Neural progenitor cell (in vitro differentiated cells): ENCODE results near the gene TTC24. TPM values are rescaled to one million over a fixed set of nuclear protein-coding genes. Genes with fewer than 3 reads are reported as not detected.

Source experiments
- DNase-seq: peaks from one replicate; pipeline ENCODE4 v3.0.0-alpha.2; 2016; ENCODE audit warnings: low spot score
- H2AFZ ChIP-seq: fragments of 200-600 bp; sonication (generic); replicated peaks from 2 replicates; pipeline ENCODE4 v1.6.1; 2016; ENCODE audit warnings: antibody characterized with exemption
- H3F3A ChIP-seq: fragments of 200-600 bp; sonication (generic); 2 replicates; pipeline ENCODE4 v1.6.1; 2016; ENCODE audit warnings: antibody characterized with exemption, low read depth
- H3K27ac ChIP-seq: fragments of 200-600 bp; sonication (generic); 2 replicates; pipeline ENCODE4 v1.5.1; 2016; ENCODE audit warnings: mild to moderate bottlenecking
- H3K27me3 ChIP-seq: fragments of 200-600 bp; sonication (generic); 2 replicates; pipeline ENCODE4 v1.6.1; 2016; ENCODE audit warnings: mild to moderate bottlenecking, moderate library complexity
- H3K36me3 ChIP-seq: fragments of 200-600 bp; sonication (generic); 2 replicates; pipeline ENCODE4 v1.5.1; 2016
- H3K4me1 ChIP-seq: fragments of 200-600 bp; sonication (generic); 2 replicates; pipeline ENCODE4 v1.6.1; 2016; ENCODE audit warnings: mixed run types
- H3K4me2 ChIP-seq: fragments of 200-600 bp; sonication (generic); 2 replicates; pipeline ENCODE4 v1.6.1; 2016
- H3K4me3 ChIP-seq: fragments of 200-600 bp; sonication (generic); 2 replicates; pipeline ENCODE4 v1.5.1; 2016
- H3K79me2 ChIP-seq: fragments of 200-600 bp; sonication (generic); 2 replicates; pipeline ENCODE4 v1.6.1; 2016; ENCODE audit warnings: low read depth
- H3K9ac ChIP-seq: fragments of 200-600 bp; sonication (generic); 2 replicates; pipeline ENCODE4 v1.6.1; 2016
- H3K9me3 ChIP-seq: fragments of 200-600 bp; sonication (generic); 2 replicates; pipeline ENCODE4 v1.5.1; 2016; ENCODE audit warnings: low read depth
- H4K20me1 ChIP-seq: fragments of 200-600 bp; sonication (generic); 2 replicates; pipeline ENCODE4 v1.6.1; 2016; ENCODE audit warnings: low read depth
- H3K27ac Mint-ChIP-seq: 3 replicates; pipeline ENCODE4 v1.8.0; 2021; ENCODE audit warnings: mixed read lengths
- H3K27me3 Mint-ChIP-seq: 2 replicates; pipeline ENCODE4 v1.8.0; 2022; ENCODE audit warnings: low read depth, mild to moderate bottlenecking, inconsistent platforms, moderate library complexity, mixed read lengths; ENCODE audit not compliant: insufficient read depth
- H3K36me3 Mint-ChIP-seq: 3 replicates; pipeline ENCODE4 v1.8.0; 2021; ENCODE audit warnings: mixed read lengths
- H3K4me1 Mint-ChIP-seq: 3 replicates; pipeline ENCODE4 v1.8.0; 2021; ENCODE audit warnings: mixed read lengths
- H3K4me3 Mint-ChIP-seq: 3 replicates; pipeline ENCODE4 v1.8.0; 2021; ENCODE audit warnings: mild to moderate bottlenecking, moderate library complexity, mixed read lengths
- H3K9me3 Mint-ChIP-seq: 3 replicates; pipeline ENCODE4 v1.8.0; 2020; ENCODE audit warnings: mixed read lengths
- CTCF ChIP-seq: fragments of 200-600 bp; sonication (generic); IDR thresholded peaks from 2 replicates; pipeline ENCODE4 v1.5.1; 2017; ENCODE audit warnings: antibody characterized with exemption, mild to moderate bottlenecking
- EZH2 ChIP-seq: fragments of 200-600 bp; sonication (generic); IDR thresholded peaks from 2 replicates; pipeline ENCODE4 v1.6.1; 2017; ENCODE audit warnings: antibody characterized with exemption, mild to moderate bottlenecking, moderate library complexity
- EZH2phosphoT487 ChIP-seq: fragments of 200-600 bp; sonication (generic); IDR thresholded peaks from 2 replicates; pipeline ENCODE4 v1.6.1; 2017; ENCODE audit warnings: antibody characterized with exemption
- total RNA-seq: library from RNA; depleted of rRNA; stranded (reverse); fragments of >200 nt; gene quantifications from 2 replicates; pipeline ENCODE4 v1.2.3, GENCODE V29; 2015; ENCODE audit warnings: low replicate concordance

TTC24 gene
- total RNA-seq, 1 donor from 2014 or later: not detected

GRCh38 chr1:156591432-156592157, 12.1 kb downstream of the TTC24 start, which contains the start of gene NAXE:
NAXE (plus strand) TSS chr1:156591776; CDS start chr1:156591805, 29 bp downstream.
- no peak within 1 kb of the TSS for H3K27ac ChIP-seq
- peaks cover 28% of the 10 kb centered on the region for H3K4me1 Mint-ChIP-seq
- H3K9me3 ChIP-seq: no peaks in the 10 kb centered on the region

GRCh38 chr1:156592158-156592909, 12.8 kb downstream of the TTC24 start:
- no peak for DNase-seq
- H3K36me3 Mint-ChIP-seq: peaks cover 13% of the 10 kb centered on the region

More at GRCh38 chr1:156591432-156592157, 12.1 kb downstream of the TTC24 start, which contains the start of gene NAXE:
- peak within 1 kb of the TSS; percentile 82 for H3K4me3 ChIP-seq
- Mint-ChIP-seq H3K36me3 (peaks cover 7% of the 10 kb centered on the region), H3K27me3 (peaks cover 7% of the 10 kb centered on the region), H3K4me3 (peak within 1 kb of the TSS; percentile 89), H3K9me3 (no peaks in the 10 kb centered on the region), H3K27ac (peak within 1 kb of the TSS; percentile 93)
- H3K36me3 ChIP-seq: no peaks in the 10 kb centered on the region
- H3K27me3 ChIP-seq: no peaks in the 10 kb centered on the region
- H3K4me2 ChIP-seq: peak within 1 kb of the TSS; percentile 95
- H2AFZ ChIP-seq: peak within 1 kb of the TSS; percentile 88
- H3K4me1 ChIP-seq: peaks cover 5% of the 10 kb centered on the region
- TF ChIP-seq CTCF: no peak
- TF ChIP-seq EZH2: no peak
- TF ChIP-seq EZH2phosphoT487: no peak
- peak; percentile 93 for DNase-seq
- H3F3A ChIP-seq: peaks cover 39% of the 10 kb centered on the region
- no peaks in the 10 kb centered on the region for H4K20me1 ChIP-seq
- H3K79me2 ChIP-seq: peaks cover 5% of the 10 kb centered on the region
- peak within 1 kb of the TSS; percentile 45 for H3K9ac ChIP-seq

More at GRCh38 chr1:156592158-156592909, 12.8 kb downstream of the TTC24 start:
- peaks cover 5% of the 10 kb centered on the region for H3K79me2 ChIP-seq
- H3K4me3 Mint-ChIP-seq: peak overlapping the region; percentile 85
- peak overlapping the region; percentile 61 for H2AFZ ChIP-seq
- H3K36me3 ChIP-seq: no peaks in the 10 kb centered on the region
- TF ChIP-seq EZH2phosphoT487 (no peak), EZH2 (no peak), CTCF (no peak)
- peaks cover 39% of the 10 kb centered on the region for H3F3A ChIP-seq
- peaks cover 5% of the 10 kb centered on the region for H3K27me3 Mint-ChIP-seq
- peak overlapping the region; percentile 95 for H3K4me2 ChIP-seq
- no peaks in the 10 kb centered on the region for H3K9me3 Mint-ChIP-seq
- peak overlapping the region; percentile 44 for H3K9ac ChIP-seq
- H3K4me1 Mint-ChIP-seq: peaks cover 28% of the 10 kb centered on the region
- no peaks in the 10 kb centered on the region for H4K20me1 ChIP-seq
- H3K27ac Mint-ChIP-seq: no peak overlapping the region
- H3K4me1 ChIP-seq: peaks cover 5% of the 10 kb centered on the region
- H3K27me3 ChIP-seq: no peaks in the 10 kb centered on the region
- no peak overlapping the region for H3K27ac ChIP-seq
- H3K9me3 ChIP-seq: no peaks in the 10 kb centered on the region
- peak overlapping the region; percentile 82 for H3K4me3 ChIP-seq
